GM18519 (cell line): ENCODE measurements around the gene PJA1.

ENCODE experiments used
- ATAC-seq: cut with Tn5 transposase; IDR thresholded peaks from one replicate; pipeline ENCODE4 v1.9.1; 2021; ENCODE audit warnings: mild to moderate bottlenecking, moderate library complexity; ENCODE audit not compliant: unreplicated experiment, low FRiP score

PJA1 gene

DNA sequence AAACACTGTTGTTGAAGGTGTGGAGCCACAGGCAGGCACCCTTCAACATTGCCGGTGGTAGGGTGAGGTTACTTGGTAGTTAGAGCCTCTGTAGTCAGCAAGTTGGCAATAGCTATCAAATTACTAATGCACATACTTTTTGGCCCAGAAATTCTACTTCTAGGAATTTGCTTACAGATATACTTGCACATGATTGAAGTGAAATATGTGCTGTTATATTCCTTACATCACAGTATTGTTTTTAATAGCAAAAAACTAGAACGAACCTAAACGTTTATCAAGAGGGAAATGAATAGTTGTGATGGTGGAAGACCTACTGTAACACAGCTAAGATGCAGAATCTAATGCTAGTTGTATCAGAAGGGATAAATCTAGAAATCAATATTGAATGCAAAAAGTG, 7.7 kb upstream of the PJA1 start:
- ATAC-seq, result no peak

- no peak for ATAC-seq
Observed at GRCh38 chrX:69170319-69170718, 5.1 kb upstream of the PJA1 start.

- ATAC-seq, result no peak
Observed at GRCh38 chrX:69163936-69164741, 1.1 kb downstream of the PJA1 start.

DNA sequence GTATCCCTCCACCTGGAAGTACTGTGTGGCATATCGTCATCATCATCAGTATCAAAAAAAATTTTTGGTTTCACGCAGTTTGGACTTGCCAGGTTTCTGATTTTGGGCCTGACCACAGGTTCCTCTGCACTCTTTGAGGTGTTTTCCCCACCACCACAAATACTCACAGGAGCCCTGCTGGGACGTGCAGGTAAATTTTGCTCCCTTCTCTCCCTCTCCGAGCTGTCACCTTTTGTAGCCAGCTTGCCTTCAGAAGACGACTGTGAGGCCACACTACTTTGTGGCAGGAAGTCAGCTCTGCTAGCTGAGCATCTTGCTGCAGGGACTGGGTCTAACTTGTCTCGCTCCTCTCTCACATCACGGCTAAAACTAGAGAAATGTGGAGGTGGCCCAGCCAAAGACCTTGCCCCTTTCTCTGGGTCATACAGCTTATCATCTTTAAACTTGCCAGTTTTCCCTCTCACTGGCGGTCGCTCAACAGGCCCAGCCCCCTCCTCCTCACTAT, 2.8 kb downstream of the PJA1 start:
- ATAC-seq, result no peak

DNA sequence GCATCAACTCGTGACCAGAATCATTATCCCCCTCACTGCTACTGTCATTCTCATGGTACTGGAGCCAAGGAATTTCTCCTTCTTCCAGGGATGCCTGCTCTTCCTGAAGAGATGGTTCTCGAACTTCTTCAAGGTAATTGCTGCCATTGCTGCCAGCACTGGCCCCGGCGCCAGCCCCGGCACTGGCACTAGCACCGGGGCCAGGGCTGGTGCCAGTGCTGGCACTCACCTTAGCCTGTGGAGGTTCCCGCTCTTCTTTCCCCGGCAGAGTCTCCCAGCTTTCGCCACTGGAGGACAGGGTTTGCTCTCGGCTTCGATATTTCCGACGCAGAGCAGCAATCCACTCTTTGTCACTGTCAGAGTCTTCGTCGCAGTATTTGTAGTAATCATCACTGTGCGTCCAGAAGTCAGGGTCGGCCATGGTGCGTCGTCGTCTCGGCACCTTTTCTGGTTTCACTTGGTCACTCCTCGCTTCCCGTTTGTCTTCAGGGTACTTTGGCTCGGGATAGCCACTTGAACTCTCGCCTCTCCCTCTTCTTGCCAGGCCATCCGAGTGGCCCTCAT, 3.4 kb downstream of the PJA1 start:
- no peak for ATAC-seq

DNA sequence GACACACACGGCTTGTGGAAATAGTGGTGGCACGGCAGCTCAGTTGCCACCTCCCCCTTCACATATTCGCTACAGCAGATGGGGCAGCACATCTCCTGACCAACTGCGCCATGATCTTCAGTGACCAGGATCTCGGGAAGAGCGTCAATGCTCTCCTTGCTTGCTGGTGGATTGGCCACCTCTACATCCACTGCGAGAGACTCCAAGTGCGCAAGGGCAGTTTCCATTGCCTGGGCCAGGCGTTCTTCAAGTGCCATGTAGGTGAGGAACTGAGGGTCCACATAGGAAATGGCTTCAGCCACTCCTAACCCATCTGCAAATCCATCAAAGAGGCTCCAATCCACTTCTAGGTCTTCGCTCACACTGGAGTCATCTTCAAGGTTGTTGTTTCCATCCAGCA, 3.9 kb downstream of the PJA1 start:
- no peak for ATAC-seq

GRCh38 chrX:69158166-69158980, 6.9 kb downstream of the PJA1 start:
- ATAC-seq, result peak; percentile 88

DNA sequence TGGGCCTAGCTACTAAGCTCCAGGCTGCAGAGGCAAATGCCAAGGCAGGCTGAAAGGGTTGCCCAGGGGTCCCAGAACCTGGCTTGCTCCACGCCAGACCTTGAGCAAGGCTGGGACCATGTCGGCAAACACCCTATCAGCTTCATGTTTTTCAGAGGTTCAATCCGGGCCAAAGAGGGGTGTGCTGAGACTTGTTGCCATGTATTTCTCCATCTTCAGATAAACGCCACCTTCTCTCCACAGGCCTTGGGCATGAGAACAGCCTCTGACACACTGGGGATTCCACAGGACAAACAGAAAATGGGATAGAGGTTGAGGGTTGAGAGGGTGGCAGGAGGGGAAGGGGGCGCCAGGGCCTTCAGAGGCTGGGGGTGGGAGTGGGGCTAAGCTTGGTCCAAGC, 8.6 kb downstream of the PJA1 start:
- no peak for ATAC-seq

DNA sequence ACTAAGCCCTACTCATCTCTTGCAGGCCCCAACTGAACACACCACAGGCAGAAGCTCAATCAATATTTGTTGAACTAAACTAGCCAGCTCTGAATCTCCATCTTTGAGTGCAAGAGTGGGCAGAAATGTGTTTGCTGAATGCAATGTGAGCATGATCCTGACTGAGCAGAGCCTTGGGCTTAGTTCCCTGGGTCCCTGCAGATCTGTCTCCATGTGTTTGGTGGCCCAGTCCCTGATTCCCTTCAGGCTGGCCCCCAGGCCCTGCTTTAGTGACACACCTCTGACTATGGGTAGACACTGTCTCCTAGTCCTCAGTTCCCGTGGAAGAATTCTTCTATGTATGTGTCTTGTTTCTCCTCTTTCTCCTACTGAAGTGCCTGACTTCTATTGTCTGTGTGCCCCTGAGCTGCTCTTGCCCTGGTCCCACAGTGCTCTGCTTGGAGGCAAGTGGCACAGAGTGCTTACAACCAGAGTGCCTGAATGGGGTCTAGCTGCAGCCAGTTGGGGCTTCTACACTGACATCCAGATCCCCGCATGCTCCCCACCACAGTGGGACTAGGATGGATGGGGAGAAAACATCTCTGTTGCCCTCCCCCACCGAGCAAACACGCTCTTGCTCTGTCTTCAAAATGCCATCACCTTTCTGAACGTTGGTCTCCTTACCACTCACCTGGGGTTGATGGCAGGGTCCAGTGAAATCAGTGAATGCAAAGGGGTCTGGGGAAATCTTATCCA, 9.3 kb downstream of the PJA1 start:
- ATAC-seq, result no peak

- no peak for ATAC-seq
Observed at GRCh38 chrX:69154051-69154450, 11.2 kb downstream of the PJA1 start.

DNA sequence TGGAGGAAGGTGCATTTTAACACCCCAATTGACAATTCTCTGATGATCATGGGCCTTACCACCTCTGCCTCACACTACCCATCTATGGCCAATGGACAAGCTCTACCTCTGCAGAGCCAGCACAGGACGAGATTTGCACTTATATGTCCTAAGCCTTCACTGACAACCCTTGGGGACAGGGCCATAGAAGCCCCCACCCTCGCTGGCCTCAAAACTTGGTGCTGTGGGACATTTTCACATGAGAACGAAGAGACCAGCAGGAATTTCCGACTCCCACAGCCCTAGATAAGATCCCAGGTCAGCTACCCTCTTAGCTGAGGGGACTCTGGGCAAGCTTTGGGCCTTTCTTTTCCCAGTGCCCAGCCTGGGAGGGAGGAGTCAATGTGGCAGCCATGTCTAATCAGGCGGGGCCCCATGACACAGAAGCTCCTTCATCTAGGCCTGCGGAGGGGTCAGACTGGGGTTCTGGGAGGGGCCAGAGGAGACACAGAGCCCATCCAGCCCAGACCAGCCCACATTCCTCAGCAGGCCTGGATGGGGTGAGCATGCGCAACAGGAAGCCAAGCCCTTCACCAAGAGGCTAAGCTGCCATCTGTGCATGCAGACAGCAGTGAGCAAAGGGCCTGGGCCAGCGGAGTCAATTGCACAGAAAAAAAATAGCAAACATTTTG, 12.1 kb downstream of the PJA1 start:
- no peak for ATAC-seq

DNA sequence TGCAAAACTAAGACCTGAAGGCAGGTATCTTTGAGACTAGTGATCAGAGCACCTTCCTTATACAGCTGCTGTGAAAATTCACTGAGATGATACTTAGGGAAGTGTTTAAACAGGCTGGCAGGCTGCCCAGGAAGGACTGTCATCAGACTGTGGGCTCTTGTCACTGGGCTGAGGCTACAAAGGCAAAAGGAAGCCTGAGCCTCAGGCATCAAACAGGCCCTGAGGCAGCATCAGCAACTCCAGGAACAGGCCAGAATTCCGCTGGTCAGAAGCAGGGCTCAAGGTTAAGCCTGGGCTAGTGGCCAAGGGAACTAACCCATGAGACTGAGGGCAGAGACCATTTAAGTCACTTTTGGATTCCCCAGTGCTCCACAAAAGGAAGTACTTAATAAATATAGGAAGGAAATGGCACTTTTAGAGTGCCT, 12.8 kb downstream of the PJA1 start:
- ATAC-seq, result no peak

- ATAC-seq, result no peak
Observed at GRCh38 chrX:69151866-69152284, 13.4 kb downstream of the PJA1 start.

- ATAC-seq, result no peak
Observed at GRCh38 chrX:69150281-69150960, 14.8 kb downstream of the PJA1 start.

GRCh38 chrX:69149466-69150280, 15.6 kb downstream of the PJA1 start:
- ATAC-seq, result no peak

- ATAC-seq, result no peak
Observed at GRCh38 chrX:69148946-69149345, 16.3 kb downstream of the PJA1 start.

- ATAC-seq, result no peak
Observed at GRCh38 chrX:69146739-69147138, 18.5 kb downstream of the PJA1 start.

DNA sequence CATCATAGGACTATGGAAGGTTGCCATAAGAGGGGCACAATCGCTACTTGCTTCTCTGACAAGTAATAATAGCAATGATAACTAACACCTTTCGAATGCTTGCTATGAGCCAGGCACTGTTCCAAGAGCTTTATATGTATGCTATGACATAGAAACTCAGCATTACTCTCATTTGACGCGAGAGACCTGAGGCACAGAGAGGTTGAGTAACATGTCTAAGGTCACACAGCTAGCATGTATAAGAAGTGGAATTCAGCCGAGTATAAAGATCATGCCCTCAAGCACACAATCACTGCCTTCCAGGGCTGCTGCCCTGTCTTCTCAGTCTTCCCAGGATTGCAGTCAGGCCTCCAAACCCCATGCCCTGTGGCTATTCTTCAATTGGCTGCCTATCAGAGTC, 19.5 kb downstream of the PJA1 start:
- ATAC-seq, result no peak
